Upper lobe of left lung (tissue), 6 donors: Measurements from ENCODE around the gene PDLIM5. TPM values are rescaled to one million over a fixed set of nuclear protein-coding genes. Genes with fewer than 3 reads are reported as not detected.

Experiments used
- ATAC-seq, 2 donors: fragments of 200-7000 bp; cut with Tn5 transposase; one replicate each; pipeline ENCODE4 v1.9.1; 2022; ENCODE audit warnings: mild to moderate bottlenecking in 2 of 2, moderate library complexity in 2 of 2; ENCODE audit not compliant: low FRiP score in 2 of 2
- DNase-seq, 2 donors: peaks; one replicate each; pipeline ENCODE4 v3.0.0-alpha.2; 2019 to 2020
- H3K27ac ChIP-seq, 4 donors: fragments of 200-600 bp; sonication (generic); one replicate each; pipeline ENCODE4 v1.5.1; 2016 to 2019
- H3K27me3 ChIP-seq, 4 donors: fragments of 200-600 bp; sonication (generic); one replicate each; pipeline ENCODE4 v1.5.1; 2017 to 2019
- H3K36me3 ChIP-seq, 4 donors: fragments of 200-600 bp; sonication (generic); one replicate each; pipeline ENCODE4 v1.5.1; 2016 to 2019
- H3K4me1 ChIP-seq, 4 donors: fragments of 200-600 bp; sonication (generic); one replicate each; pipeline ENCODE4 v1.5.1; 2018 to 2019
- H3K4me3 ChIP-seq, 4 donors: fragments of 200-600 bp; sonication (generic); one replicate each; pipeline ENCODE4 v1.5.1; 2017 to 2019; ENCODE audit warnings: mild to moderate bottlenecking in 2 of 4, moderate library complexity in 1 of 4
- H3K9me3 ChIP-seq, 4 donors: fragments of 200-600 bp; sonication (generic); one replicate each; pipeline ENCODE4 v1.5.1; 2018 to 2019
- CTCF ChIP-seq, 6 experiments: fragments of 450-650 bp in 4 of 6; fragments of 200-600 bp in 2 of 6; sonication (generic) in 2 of 6; IDR thresholded peaks; one replicate each; pipeline ENCODE4 v1.5.1; 2016 to 2019; ENCODE audit warnings: antibody characterized with exemption in 6 of 6
- EP300 ChIP-seq, 4 donors: sonication (generic); formaldehyde crosslinking; IDR thresholded peaks; one replicate each; pipeline ENCODE4 v1.5.1; 2017; ENCODE audit warnings: antibody characterized with exemption in 4 of 4, control low read depth in 2 of 4
- POLR2A ChIP-seq, 4 donors: fragments of 450-650 bp; IDR thresholded peaks; one replicate each; pipeline ENCODE4 v1.5.1; 2016 to 2017; ENCODE audit warnings: antibody characterized with exemption in 4 of 4, mild to moderate bottlenecking in 2 of 4
- POLR2AphosphoS5 ChIP-seq, 2 donors: sonication (generic); formaldehyde crosslinking; IDR thresholded peaks; one replicate each; pipeline ENCODE4 v1.5.1; 2017; ENCODE audit warnings: antibody characterized with exemption in 2 of 2
- WGBS, 2 donors: methylation state at CpG; one replicate each; pipeline ENCODE4 v1.1.5; 2017 to 2018; 5-methylcytosine and 5-hydroxymethylcytosine counted together
- total RNA-seq, 6 donors: library from RNA; depleted of rRNA in 4 of 6; stranded (reverse); fragments of >200 nt in 4 of 6; gene quantifications; one replicate each; pipeline versions ENCODE4 v1.1.0 to v1.2.1, GENCODE V29; 2016 to 2021
- donor health status: DM: no; HTN: no; CAD: no; lungs with moderate emphysema.
- donor health status: DM: no; HTN: yes; CAD: no; lungs with severe emphysema.

PDLIM5 gene
- total RNA-seq, 6 donors from 2014 or later, result 24.1 to 105 (median 73.0) TPM

DNA sequence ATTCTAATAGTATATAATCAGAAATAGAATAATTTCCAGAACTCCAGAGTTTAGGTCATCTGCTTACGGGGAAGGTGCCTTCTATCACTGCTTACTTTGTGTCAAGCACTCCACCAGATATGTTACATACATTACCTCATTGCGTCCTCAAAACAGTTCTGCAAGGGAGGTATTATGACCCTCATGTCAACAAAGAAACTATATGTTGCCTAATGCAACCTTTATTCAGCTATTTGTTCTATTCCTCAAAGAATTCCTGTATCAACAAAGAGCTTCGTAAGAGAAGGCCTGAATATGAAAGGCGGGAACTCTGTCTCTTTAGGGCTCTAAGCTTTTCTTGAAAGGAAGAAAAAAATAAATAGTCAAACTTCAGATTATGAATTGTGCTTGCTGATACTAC is 114.7 kb downstream of the PDLIM5 start:
- Histone ChIP-seq H3K4me1 (peaks cover 0 to 13% (median 6%) of the 10 kb centered on the region in 4 donors), H3K9me3 (no peaks in the 10 kb centered on the region), H3K27ac (no peak overlapping the region), H3K36me3 (no peaks in the 10 kb centered on the region), H3K27me3 (no peaks in the 10 kb centered on the region), H3K4me3 (no peak overlapping the region)
- 69% methylated on average over 4 of the region's 4 CpGs for WGBS, 2 donors
- DNase-seq, result no peak
- no peak for ATAC-seq
- no peak for TF ChIP-seq POLR2A (IDR thresholded peaks at IDR 0.05)
- TF ChIP-seq POLR2AphosphoS5 (IDR thresholded peaks at IDR 0.05), result no peak
- TF ChIP-seq EP300 (IDR thresholded peaks at IDR 0.05), result no peak
- TF ChIP-seq CTCF (IDR thresholded peaks at IDR 0.05), result no peak

- no peaks in the 10 kb centered on the region for H3K9me3 ChIP-seq
- H3K4me1 ChIP-seq, result peaks cover 0 to 4% (median 0%) of the 10 kb centered on the region in 4 donors
- 29 to 37% methylated on average over 5 of the region's 5 CpGs for WGBS, 2 donors
- no peak overlapping the region for H3K27ac ChIP-seq
- ATAC-seq (no peak), DNase-seq (no peak)
- no peak for TF ChIP-seq POLR2AphosphoS5 (IDR thresholded peaks at IDR 0.05)
- TF ChIP-seq CTCF (IDR thresholded peaks at IDR 0.05), result no peak
- TF ChIP-seq POLR2A (IDR thresholded peaks at IDR 0.05), result no peak
- no peak for TF ChIP-seq EP300 (IDR thresholded peaks at IDR 0.05)
- no peaks in the 10 kb centered on the region for H3K27me3 ChIP-seq
- H3K4me3 ChIP-seq, result no peak overlapping the region
- no peaks in the 10 kb centered on the region for H3K36me3 ChIP-seq
These were observed 116.1 kb downstream of the PDLIM5 start for GRCh38 chr4:94567811-94568210.

- Histone ChIP-seq H3K36me3 (peaks cover 0 to under 1% (median 0%) of the 10 kb centered on the region in 4 donors), H3K27me3 (no peaks in the 10 kb centered on the region), H3K4me1 (peaks cover 0 to 4% (median 0%) of the 10 kb centered on the region in 4 donors), H3K9me3 (no peaks in the 10 kb centered on the region), H3K4me3 (no peak overlapping the region), H3K27ac (no peak overlapping the region)
- TF ChIP-seq POLR2AphosphoS5 (IDR thresholded peaks at IDR 0.05) (no peak), POLR2A (IDR thresholded peaks at IDR 0.05) (no peak), EP300 (IDR thresholded peaks at IDR 0.05) (no peak), CTCF (IDR thresholded peaks at IDR 0.05) (no peak)
- WGBS, 2 donors, result 83 to 85% methylated on average over 1 of the region's 1 CpG
- ATAC-seq, result no peak
- no peak for DNase-seq
These were observed 118.8 kb downstream of the PDLIM5 start for GRCh38 chr4:94570558-94570957.

GRCh38 chr4:94571298-94571697 is 119.6 kb downstream of the PDLIM5 start:
- 88 to 92% methylated on average over 4 of the region's 4 CpGs for WGBS, 2 donors
- Histone ChIP-seq H3K36me3 (peaks cover 0 to 6% (median 4%) of the 10 kb centered on the region in 4 donors), H3K9me3 (no peaks in the 10 kb centered on the region), H3K27me3 (no peaks in the 10 kb centered on the region), H3K4me1 (peaks cover 0 to 4% (median 0%) of the 10 kb centered on the region in 4 donors), H3K27ac (no peak overlapping the region), H3K4me3 (no peak overlapping the region)
- no peak for DNase-seq
- TF ChIP-seq POLR2A (IDR thresholded peaks at IDR 0.05) (no peak), POLR2AphosphoS5 (IDR thresholded peaks at IDR 0.05) (no peak), EP300 (IDR thresholded peaks at IDR 0.05) (no peak), CTCF (IDR thresholded peaks at IDR 0.05) (no peak)
- ATAC-seq, result no peak

GRCh38 chr4:94571715-94572114 is 120.0 kb downstream of the PDLIM5 start:
- Histone ChIP-seq H3K9me3 (no peaks in the 10 kb centered on the region), H3K36me3 (peaks cover 0 to 8% (median 4%) of the 10 kb centered on the region in 4 donors), H3K4me1 (peaks cover 0 to 4% (median 0%) of the 10 kb centered on the region in 4 donors), H3K4me3 (no peak overlapping the region), H3K27ac (no peak overlapping the region), H3K27me3 (no peaks in the 10 kb centered on the region)
- no peak for DNase-seq
- WGBS, 2 donors, result 85 to 88% methylated on average over 2 of the region's 2 CpGs
- no peak for ATAC-seq
- TF ChIP-seq POLR2AphosphoS5 (IDR thresholded peaks at IDR 0.05) (no peak), POLR2A (IDR thresholded peaks at IDR 0.05) (no peak), EP300 (IDR thresholded peaks at IDR 0.05) (no peak), CTCF (IDR thresholded peaks at IDR 0.05) (no peak)
